Right cardiac atrium (tissue), 5 donors: Measurements from ENCODE around the gene ATRAID. TPM values are rescaled to one million over a fixed set of nuclear protein-coding genes. Genes with fewer than 3 reads are reported as not detected.

Experiments used
- ATAC-seq, 2 donors: fragments of 200-7000 bp; cut with Tn5 transposase; one replicate each; pipeline versions ENCODE4 v1.8.0 to v1.9.1; 2020; ENCODE audit warnings: moderate library complexity in 2 of 2, mild to moderate bottlenecking in 1 of 2
- DNase-seq, 3 donors: peaks; one replicate each; pipeline ENCODE4 v3.0.0-alpha.2; 2020
- H3K27ac ChIP-seq: one replicate; pipeline ENCODE4 v1.5.1; 2013; ENCODE audit warnings: mild to moderate bottlenecking, low read length, control low read depth, moderate library complexity
- H3K27me3 ChIP-seq: one replicate; pipeline ENCODE4 v1.6.1; 2013; ENCODE audit not compliant: control insufficient read depth, insufficient read depth
- H3K4me1 ChIP-seq: one replicate; pipeline ENCODE4 v1.6.1; 2013; ENCODE audit warnings: low read length; ENCODE audit not compliant: control insufficient read depth, insufficient read depth
- H3K4me3 ChIP-seq: one replicate; pipeline ENCODE4 v1.5.1; 2013; ENCODE audit warnings: low read length, control low read depth
- H3K9me3 ChIP-seq: one replicate; pipeline ENCODE4 v1.6.1; 2013; ENCODE audit warnings: low read length; ENCODE audit not compliant: control insufficient read depth
- WGBS: extraction: QIAGEN DNeasy Blood & Tissue Kit; methylation state at CpG from one replicate; pipeline ENCODE4 v1.1.7; 2013; 5-methylcytosine and 5-hydroxymethylcytosine counted together
- intact Hi-C, 4 donors: fragments of 100-400 bp; cut with DNase I; formaldehyde crosslinking; loops; one replicate each; pipeline versions ENCODE4 v1.11.0 to v1.14.0; 2022 to 2023
- polyA plus RNA-seq: library from polyadenylated mRNA; stranded (reverse); fragments of 200-250 nt; gene quantifications from one replicate; pipeline ENCODE4 v1.2.3, GENCODE V29; 2013
- total RNA-seq, 4 donors: library from RNA; stranded (reverse); fragmentation: NEBNext Ultra II Directional; extraction: Animal tissue kit (Norgen Biotek cat#: 25700); gene quantifications; one replicate each; pipeline ENCODE4 v1.2.1, GENCODE V29; 2021
- donor health status: healthy with polysubstance abuse.
- donor health status: DM: no; HTN: yes; CAD: no.
- donor health status: DM: no; HTN: no; CAD: no.
- donor health status: DM: no; HTN: yes; CAD: no; lungs with severe emphysema.
- donor health status: DM: yes; HTN: yes; CAD: no.

The ATRAID gene
- total and polyA plus RNA-seq, 5 donors: 124 to 256 (median 148) TPM

DNA sequence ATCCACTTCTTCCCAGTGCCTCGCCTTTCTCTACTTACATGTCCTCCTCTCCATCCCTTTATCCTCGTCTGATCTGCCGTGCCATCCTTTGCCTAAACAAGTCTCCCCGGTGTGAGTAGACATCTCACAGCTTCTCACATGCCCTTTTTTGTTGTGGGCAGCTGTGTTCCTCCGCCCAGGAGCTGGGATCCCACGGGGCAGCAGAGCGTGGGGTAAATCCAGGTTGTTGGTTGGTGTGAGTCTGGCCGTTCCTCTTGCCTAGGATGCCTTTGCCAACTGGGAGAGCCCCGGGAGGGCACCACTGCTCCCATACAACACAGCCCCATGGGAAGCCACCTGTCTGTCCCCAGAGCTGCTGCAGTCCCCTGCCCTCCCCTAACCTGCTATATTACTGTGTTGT, 28.6 kb downstream of the ATRAID start:
- WGBS: 90% methylated on average over 9 of the region's 9 CpGs
- Histone ChIP-seq H3K9me3 (no peaks in the 10 kb centered on the region), H3K27ac (no peak overlapping the region), H3K4me1 (peaks cover 1% of the 10 kb centered on the region), H3K4me3 (no peak overlapping the region), H3K27me3 (no peaks in the 10 kb centered on the region)
- peak in 1 of 3 donors; percentile 35 for DNase-seq
- intact Hi-C loops: no loop called here
- ATAC-seq: no peak

- 82% methylated on average over 24 of the region's 24 CpGs for WGBS
- H3K4me3 ChIP-seq: no peak overlapping the region
- ATAC-seq (no peak), DNase-seq (peak in 2 of 3 donors; percentile 21 to 33)
- intact Hi-C loops: no loop called here
- peaks cover 1% of the 10 kb centered on the region for H3K4me1 ChIP-seq
- H3K27ac ChIP-seq: no peak overlapping the region
- H3K9me3 ChIP-seq: no peaks in the 10 kb centered on the region
- no peaks in the 10 kb centered on the region for H3K27me3 ChIP-seq
Observed at GRCh38 chr2:27241761-27242613, 30.1 kb downstream of the ATRAID start.

- H3K27ac ChIP-seq: no peak overlapping the region
- no peaks in the 10 kb centered on the region for H3K27me3 ChIP-seq
- peaks cover 1% of the 10 kb centered on the region for H3K4me1 ChIP-seq
- intact Hi-C loops: no loop called here
- H3K9me3 ChIP-seq: no peaks in the 10 kb centered on the region
- WGBS: 93% methylated on average over 16 of the region's 16 CpGs
- H3K4me3 ChIP-seq: no peak overlapping the region
- ATAC-seq: peak in 1 of 2 donors; percentile 2
- peak in 2 of 3 donors; percentile 41 to 43 for DNase-seq
Observed at GRCh38 chr2:27242614-27242951, 30.7 kb downstream of the ATRAID start.

GRCh38 chr2:27243391-27244130, 31.7 kb downstream of the ATRAID start:
- Histone ChIP-seq H3K4me3 (no peak overlapping the region), H3K4me1 (peaks cover 1% of the 10 kb centered on the region), H3K27me3 (no peaks in the 10 kb centered on the region), H3K27ac (peak overlapping the region; percentile 60), H3K9me3 (no peaks in the 10 kb centered on the region)
- WGBS: 61% methylated on average over 19 of the region's 19 CpGs
- intact Hi-C loops: no loop called here
- ATAC-seq (peak; percentile 40 to 42), DNase-seq (peak in 2 of 3 donors; percentile 46 to 54)

DNA sequence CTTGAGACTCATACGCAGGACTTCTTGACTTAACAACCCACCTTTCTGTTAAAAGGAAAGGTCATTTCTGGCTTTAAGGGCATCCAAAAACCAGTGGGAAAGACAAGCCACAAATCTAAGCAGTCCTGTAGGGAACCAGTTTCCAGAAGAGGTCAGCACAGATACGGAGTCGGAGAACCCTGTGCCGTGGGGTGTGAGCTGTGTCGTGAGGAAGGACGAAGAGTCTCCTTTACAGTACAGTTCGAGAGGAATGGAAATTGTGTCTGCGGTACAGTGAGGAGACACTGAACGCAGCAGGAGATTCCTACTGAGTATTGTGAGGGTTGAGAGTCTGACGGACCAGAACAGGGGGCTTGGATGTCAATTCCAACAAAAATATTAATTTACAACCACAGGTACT, 33.3 kb downstream of the ATRAID start:
- ATAC-seq (no peak), DNase-seq (peak in 1 of 3 donors; percentile 10)
- Histone ChIP-seq H3K4me3 (no peak overlapping the region), H3K27ac (peak overlapping the region; percentile 15), H3K9me3 (no peaks in the 10 kb centered on the region), H3K4me1 (peaks cover 1% of the 10 kb centered on the region), H3K27me3 (no peaks in the 10 kb centered on the region)
- intact Hi-C loops: loop anchor here in 1 of 4 donors (5.0 kb wide), 1 partner anchor 37 kb away; the partner anchor contains the start of gene TRIM54
- 65% methylated on average over 10 of the region's 10 CpGs for WGBS

DNA sequence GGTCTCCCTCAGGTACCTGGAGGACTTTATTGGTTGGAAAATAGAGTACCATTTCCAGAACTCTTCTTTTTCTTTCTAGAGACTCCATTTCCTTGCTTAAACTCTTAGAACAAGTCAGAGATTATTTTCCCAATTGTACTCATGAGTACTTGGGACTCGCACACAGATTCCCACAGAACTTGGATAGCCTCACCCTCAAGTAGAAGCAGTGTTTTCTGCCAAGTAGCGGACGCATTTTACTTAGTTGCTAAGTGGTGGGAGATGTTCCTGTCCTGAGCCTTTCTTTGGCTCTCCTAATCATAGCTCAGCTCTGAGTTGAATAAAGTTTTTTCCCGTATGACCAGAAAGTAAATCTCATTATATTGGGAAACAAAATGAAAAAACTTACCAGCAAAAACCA, 33.8 kb downstream of the ATRAID start:
- intact Hi-C loops: loop anchor here in 1 of 4 donors (5.0 kb wide), 1 partner anchor 37 kb away; the partner anchor contains the start of gene TRIM54
- ATAC-seq (no peak), DNase-seq (no peak)
- H3K27ac ChIP-seq: no peak overlapping the region
- H3K4me1 ChIP-seq: peaks cover 1% of the 10 kb centered on the region
- no peak overlapping the region for H3K4me3 ChIP-seq
- WGBS: 38% methylated on average over 4 of the region's 4 CpGs
- H3K27me3 ChIP-seq: no peaks in the 10 kb centered on the region
- no peaks in the 10 kb centered on the region for H3K9me3 ChIP-seq

DNA sequence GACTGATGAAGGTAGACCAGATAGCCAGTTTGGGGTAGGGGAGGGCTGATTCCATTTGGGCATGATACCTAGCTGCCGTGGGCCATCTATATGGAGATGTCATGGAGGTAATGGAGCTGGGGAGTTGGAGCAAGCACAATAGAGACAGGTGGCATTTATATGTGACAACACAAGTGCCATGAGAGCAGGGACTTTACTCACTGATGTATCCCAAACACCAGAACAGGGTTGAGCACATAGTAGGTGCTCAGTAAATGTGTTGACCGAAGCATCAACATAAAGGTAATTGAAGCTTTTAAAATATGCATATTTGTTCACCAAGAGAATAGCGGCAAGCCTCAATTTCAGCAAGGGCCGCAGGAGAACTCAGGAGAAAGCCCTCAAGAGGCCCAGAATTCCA, 36.1 kb downstream of the ATRAID start:
- Histone ChIP-seq H3K27me3 (no peaks in the 10 kb centered on the region), H3K4me1 (peaks cover 1% of the 10 kb centered on the region), H3K27ac (no peak overlapping the region), H3K4me3 (no peak overlapping the region), H3K9me3 (no peaks in the 10 kb centered on the region)
- ATAC-seq (no peak), DNase-seq (no peak)
- intact Hi-C loops: loop anchor here in 1 of 4 donors (5.0 kb wide), 1 partner anchor 34 kb away; the partner anchor contains the start of gene TRIM54
- 67% methylated on average over 4 of the region's 4 CpGs for WGBS

- H3K4me3 ChIP-seq: no peak overlapping the region
- intact Hi-C loops: loop anchor here in 1 of 4 donors (5.0 kb wide), 1 partner anchor 33 kb away; the partner anchor contains the start of gene TRIM54
- H3K27me3 ChIP-seq: no peaks in the 10 kb centered on the region
- DNase-seq (peak in 1 of 3 donors; percentile 15), ATAC-seq (no peak)
- no peaks in the 10 kb centered on the region for H3K9me3 ChIP-seq
- 46% methylated on average over 12 of the region's 12 CpGs for WGBS
- no peak overlapping the region for H3K27ac ChIP-seq
- H3K4me1 ChIP-seq: peaks cover 1% of the 10 kb centered on the region
Observed at GRCh38 chr2:27249159-27249890, 37.5 kb downstream of the ATRAID start.

GRCh38 chr2:27249891-27250651, 38.2 kb downstream of the ATRAID start:
- ATAC-seq (peak; percentile 73 to 85), DNase-seq (peak; percentile 57 to 86 (median 83))
- Histone ChIP-seq H3K4me1 (no peaks in the 10 kb centered on the region), H3K27me3 (no peaks in the 10 kb centered on the region), H3K4me3 (no peak overlapping the region), H3K27ac (no peak overlapping the region), H3K9me3 (no peaks in the 10 kb centered on the region)
- intact Hi-C loops: loop anchor here in 1 of 4 donors (5.0 kb wide), 1 partner anchor 32 kb away; the partner anchor contains the start of gene TRIM54
- WGBS: 22% methylated on average over 22 of the region's 22 CpGs
